Measurements from ENCODE around the gene SCYL2.
"Not testable (repeated sequence)": the region's sequence is repeated elsewhere in the genome, so short reads cannot be mapped to it uniquely, and the experiment has no call there.

Gene SCYL2

DNA sequence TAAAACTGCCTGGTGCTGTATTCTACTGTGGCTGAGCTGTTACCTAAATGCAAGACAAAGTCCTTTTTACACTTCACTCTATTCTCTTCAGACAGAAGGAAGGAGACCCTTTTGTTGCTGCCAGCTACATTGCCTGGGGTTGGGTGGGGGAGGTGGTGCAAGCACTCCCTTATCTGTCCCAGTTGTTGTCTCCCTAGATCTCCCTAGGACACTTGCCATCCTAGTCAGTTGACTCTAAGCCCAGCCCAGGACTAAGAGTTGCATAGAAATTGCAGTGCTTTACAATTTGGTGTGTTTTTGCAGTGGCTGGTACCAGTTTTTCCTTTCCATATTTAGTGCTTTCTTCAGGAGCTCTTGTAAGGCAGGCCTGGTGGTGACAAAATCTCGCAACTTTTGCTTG, 35.1 kb downstream of the SCYL2 start:
- CTCF ChIA-PET = no interaction called here
- H3K4me3 ChIP-seq (ENCODE audit: low read depth, low read length) = no peak overlapping the region
- TF ChIP-seq, protein P1, sequence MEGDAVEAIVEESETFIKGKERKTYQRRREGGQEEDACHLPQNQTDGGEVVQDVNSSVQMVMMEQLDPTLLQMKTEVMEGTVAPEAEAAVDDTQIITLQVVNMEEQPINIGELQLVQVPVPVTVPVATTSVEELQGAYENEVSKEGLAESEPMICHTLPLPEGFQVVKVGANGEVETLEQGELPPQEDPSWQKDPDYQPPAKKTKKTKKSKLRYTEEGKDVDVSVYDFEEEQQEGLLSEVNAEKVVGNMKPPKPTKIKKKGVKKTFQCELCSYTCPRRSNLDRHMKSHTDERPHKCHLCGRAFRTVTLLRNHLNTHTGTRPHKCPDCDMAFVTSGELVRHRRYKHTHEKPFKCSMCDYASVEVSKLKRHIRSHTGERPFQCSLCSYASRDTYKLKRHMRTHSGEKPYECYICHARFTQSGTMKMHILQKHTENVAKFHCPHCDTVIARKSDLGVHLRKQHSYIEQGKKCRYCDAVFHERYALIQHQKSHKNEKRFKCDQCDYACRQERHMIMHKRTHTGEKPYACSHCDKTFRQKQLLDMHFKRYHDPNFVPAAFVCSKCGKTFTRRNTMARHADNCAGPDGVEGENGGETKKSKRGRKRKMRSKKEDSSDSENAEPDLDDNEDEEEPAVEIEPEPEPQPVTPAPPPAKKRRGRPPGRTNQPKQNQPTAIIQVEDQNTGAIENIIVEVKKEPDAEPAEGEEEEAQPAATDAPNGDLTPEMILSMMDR (IDR thresholded peaks at IDR 0.05; ENCODE audit: insufficient read depth, low read length, missing control alignments) = no peak
- POLR2A ChIA-PET = no interaction called here
- no peak for DNase-seq (ENCODE audit: low read depth, low spot score)

DNA sequence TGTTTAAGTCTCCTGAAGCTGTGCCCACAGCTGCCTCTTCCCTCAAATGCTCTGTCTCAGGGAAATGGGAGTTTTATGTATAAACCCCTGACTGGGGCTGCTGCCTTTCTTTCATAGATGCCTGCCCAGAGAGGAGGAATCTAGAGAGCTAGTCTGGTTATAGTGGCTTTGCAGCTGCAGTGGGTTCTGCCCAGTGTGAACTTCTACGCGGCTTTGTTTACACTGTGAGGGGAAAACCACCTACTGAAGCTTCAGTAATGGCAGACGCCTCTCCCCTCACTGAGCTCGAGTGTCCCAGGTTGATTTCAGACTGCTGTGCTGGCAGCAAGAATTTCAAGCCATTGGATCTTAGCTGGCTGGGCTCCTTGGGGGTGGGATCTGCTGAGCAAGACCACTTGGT, 36.9 kb downstream of the SCYL2 start:
- POLR2A ChIA-PET = no interaction called here
- DNase-seq (ENCODE audit: low read depth, low spot score) = no peak
- H3K4me3 ChIP-seq (ENCODE audit: low read depth, low read length) = no peak overlapping the region
- TF ChIP-seq, protein P1 (IDR thresholded peaks at IDR 0.05; ENCODE audit: insufficient read depth, low read length, missing control alignments) = no peak
- CTCF ChIA-PET = no interaction called here

DNA sequence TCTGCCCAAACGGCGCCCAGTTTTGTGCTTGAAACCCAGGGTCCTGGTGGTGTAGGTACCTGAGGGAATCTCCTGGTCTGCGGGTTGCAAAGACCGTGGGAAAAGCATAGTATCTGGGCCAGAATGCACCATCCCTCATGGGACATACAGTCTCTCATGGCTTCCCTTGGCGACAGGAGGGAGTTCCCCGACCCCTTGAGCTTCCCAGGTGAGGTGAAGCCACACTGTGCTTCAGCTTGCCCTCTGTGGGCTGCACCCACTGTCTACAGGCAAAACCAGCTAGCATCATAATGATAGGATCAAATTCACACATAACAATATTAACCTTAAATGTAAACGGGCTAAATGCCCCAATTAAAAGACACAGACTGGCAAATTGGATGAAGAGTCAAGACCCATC, 37.4 kb downstream of the SCYL2 start:
- H3K4me3 ChIP-seq (ENCODE audit: low read depth, low read length); CTCF ChIA-PET; POLR2A ChIA-PET; DNase-seq (ENCODE audit: low read depth, low spot score): not testable (repeated sequence)

DNA sequence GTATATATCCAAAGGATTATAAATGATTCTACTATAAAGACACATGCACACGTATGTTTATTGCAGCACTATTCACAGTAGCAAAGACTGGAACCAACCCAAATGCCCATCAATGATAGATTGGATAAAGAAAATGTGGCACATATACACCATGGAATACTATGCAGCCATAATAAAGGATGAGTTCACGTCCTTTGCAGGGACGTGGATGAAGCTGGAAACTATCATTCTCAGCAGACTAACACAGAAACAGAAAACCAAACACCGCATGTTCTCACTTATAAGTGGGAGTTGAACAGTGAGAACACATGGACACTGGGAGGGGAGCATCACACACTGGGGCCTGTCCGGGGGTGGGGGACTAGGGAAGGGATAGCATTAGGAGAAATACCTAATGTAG, 41.2 kb downstream of the SCYL2 start:
- POLR2A ChIA-PET; H3K4me3 ChIP-seq (ENCODE audit: low read depth, low read length); DNase-seq (ENCODE audit: low read depth, low spot score); CTCF ChIA-PET: not testable (repeated sequence)

DNA sequence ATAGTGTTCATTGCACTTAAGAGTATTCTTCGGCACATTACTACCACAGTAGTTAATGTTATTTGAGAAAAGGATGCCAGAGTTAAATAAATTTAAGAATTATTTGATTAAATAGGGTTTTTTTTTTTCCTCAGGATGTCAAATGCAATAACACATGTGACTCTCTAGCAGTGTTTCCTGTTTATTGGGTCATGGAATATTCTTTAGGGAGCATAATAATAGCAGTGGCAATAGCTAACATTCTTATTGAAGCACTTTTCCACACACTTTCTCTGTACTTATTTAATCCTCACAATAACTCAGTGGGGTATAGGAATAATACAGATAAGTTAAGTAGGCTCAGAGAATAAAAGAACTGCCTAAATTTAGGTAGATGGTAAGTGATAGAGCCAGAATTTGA, 44.3 kb downstream of the SCYL2 start:
- DNase-seq (ENCODE audit: low read depth, low spot score) = no peak
- TF ChIP-seq, protein P1 (IDR thresholded peaks at IDR 0.05; ENCODE audit: insufficient read depth, low read length, missing control alignments) = no peak
- no peak overlapping the region for H3K4me3 ChIP-seq (ENCODE audit: low read depth, low read length)
- ChIA-PET POLR2A (no interaction called here), CTCF (interaction anchor here (1.9 kb wide), 1 partner anchor 13 kb away, joined by 5 read pairs; no protein-coding TSS in a partner anchor)

DNA sequence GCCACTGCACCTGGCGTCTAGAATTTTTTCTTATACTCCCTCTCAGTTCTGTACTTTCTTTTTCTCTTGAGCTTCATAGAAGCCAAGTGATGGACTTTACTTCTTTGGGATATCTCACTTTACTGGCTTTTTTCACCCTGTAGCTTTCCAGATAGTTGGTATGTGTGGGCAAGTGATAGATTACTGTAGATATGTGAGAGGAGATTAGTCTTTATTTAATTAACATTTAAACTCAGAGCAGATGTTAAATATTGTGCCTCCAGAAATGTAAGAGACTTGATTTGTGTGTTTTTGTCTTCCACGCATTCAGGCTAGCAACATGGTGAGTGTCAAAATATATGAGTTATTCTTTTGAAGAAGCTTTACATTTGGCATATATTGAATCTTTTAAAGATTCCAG, 50.4 kb downstream of the SCYL2 start:
- no peak for DNase-seq (ENCODE audit: low read depth, low spot score)
- ChIA-PET CTCF (interaction anchor here (1.7 to 1.9 kb wide), 2 partner anchors 9 to 31 kb away, joined by 5 to 6 read pairs; no protein-coding TSS in a partner anchor), POLR2A (no interaction called here)
- H3K4me3 ChIP-seq (ENCODE audit: low read depth, low read length) = no peak overlapping the region
- TF ChIP-seq, protein P1 (IDR thresholded peaks at IDR 0.05; ENCODE audit: insufficient read depth, low read length, missing control alignments) = no peak

DNA sequence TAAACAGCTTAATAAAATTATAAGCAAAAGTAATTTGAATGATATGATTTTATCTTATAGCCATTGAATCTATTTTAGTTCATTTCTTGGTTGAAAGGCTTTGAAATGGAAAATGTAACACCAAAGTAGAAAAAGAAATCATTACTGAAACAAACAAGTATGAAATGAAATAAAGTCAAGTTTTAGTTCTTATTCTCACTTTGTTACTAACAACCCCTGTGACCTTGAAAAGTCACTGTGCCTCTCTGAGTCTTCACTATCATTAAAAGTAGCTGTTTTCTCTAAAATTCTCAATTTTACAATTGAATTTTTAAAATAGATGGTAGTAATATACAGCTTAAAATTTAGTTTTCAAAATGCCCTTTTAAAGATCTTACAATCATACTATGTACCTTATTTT, 57.5 kb downstream of the SCYL2 start:
- no peak overlapping the region for H3K4me3 ChIP-seq (ENCODE audit: low read depth, low read length)
- POLR2A ChIA-PET = no interaction called here
- DNase-seq (ENCODE audit: low read depth, low spot score) = no peak
- CTCF ChIA-PET = interaction anchor here (1.3 kb wide), 1 partner anchor 12 kb away, joined by 5 read pairs; no protein-coding TSS in a partner anchor
- TF ChIP-seq, protein P1 (IDR thresholded peaks at IDR 0.05; ENCODE audit: insufficient read depth, low read length, missing control alignments) = no peak

Data from AG04449 (cell line).